ENCODE results near the gene SLC1A4. TPM values are rescaled to one million over a fixed set of nuclear protein-coding genes. Genes with fewer than 3 reads are reported as not detected.

Gene SLC1A4
- total and polyA plus RNA-seq, 12 donors, result 13.0 to 196 (median 60.0) TPM

- no peaks in the 10 kb centered on the region for H3K4me1 ChIP-seq (replicated peaks in 1 of 2)
- H3K36me3 ChIP-seq (replicated peaks in 1 of 2), result no peaks in the 10 kb centered on the region
- no peaks in the 10 kb centered on the region for H3K27me3 ChIP-seq
- H3K4me3 ChIP-seq, result no peak overlapping the region
- WGBS, 4 donors, result 86 to 100% (median 94%) methylated on average over 1 of the region's 1 CpG
- H3K9me3 ChIP-seq (replicated peaks in 1 of 3), result peaks cover 0 to 3% (median 0%) of the 10 kb centered on the region in 3 donors
- intact Hi-C loops (cut with DNase I), result no loop called here
- TF ChIP-seq, protein P1, sequence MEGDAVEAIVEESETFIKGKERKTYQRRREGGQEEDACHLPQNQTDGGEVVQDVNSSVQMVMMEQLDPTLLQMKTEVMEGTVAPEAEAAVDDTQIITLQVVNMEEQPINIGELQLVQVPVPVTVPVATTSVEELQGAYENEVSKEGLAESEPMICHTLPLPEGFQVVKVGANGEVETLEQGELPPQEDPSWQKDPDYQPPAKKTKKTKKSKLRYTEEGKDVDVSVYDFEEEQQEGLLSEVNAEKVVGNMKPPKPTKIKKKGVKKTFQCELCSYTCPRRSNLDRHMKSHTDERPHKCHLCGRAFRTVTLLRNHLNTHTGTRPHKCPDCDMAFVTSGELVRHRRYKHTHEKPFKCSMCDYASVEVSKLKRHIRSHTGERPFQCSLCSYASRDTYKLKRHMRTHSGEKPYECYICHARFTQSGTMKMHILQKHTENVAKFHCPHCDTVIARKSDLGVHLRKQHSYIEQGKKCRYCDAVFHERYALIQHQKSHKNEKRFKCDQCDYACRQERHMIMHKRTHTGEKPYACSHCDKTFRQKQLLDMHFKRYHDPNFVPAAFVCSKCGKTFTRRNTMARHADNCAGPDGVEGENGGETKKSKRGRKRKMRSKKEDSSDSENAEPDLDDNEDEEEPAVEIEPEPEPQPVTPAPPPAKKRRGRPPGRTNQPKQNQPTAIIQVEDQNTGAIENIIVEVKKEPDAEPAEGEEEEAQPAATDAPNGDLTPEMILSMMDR (IDR thresholded peaks at IDR 0.05), result no peak
- no peak for TF ChIP-seq POLR2A (IDR thresholded peaks at IDR 0.05)
- DNase-seq, result no peak
- H3K27ac ChIP-seq, result no peak overlapping the region
Measured at GRCh38 chr2:65049010-65049639, 59.9 kb downstream of the SLC1A4 start.

DNA sequence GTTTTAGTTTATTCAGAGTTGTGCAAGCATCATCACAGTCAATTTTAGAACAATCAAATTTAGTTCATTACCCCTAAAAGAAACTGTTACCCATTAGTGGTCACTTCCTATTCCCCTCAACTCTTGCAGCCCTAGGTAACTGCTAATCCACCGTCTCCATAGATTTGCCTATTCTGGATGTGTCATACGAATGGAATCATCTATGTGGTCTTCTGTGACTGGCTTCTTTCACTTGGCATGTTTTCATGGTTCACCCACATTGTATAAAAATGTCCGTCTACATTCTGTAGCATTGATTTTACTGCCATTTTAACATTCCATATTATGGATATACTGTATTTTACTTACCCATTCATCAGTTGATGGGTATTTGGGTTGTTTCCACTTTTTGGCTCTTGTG, 61.7 kb downstream of the SLC1A4 start:
- TF ChIP-seq, protein P1 (IDR thresholded peaks at IDR 0.05), result no peak
- TF ChIP-seq POLR2A (IDR thresholded peaks at IDR 0.05), result no peak
- intact Hi-C loops (cut with DNase I), result no loop called here
- no peaks in the 10 kb centered on the region for H3K27me3 ChIP-seq
- WGBS, 4 donors, result 83 to 95% (median 94%) methylated on average over 3 of the region's 3 CpGs
- no peak overlapping the region for H3K4me3 ChIP-seq
- H3K36me3 ChIP-seq (replicated peaks in 1 of 2), result no peaks in the 10 kb centered on the region
- DNase-seq, result no peak
- no peak overlapping the region for H3K27ac ChIP-seq
- peaks cover 0 to 6% of the 10 kb centered on the region in 2 donors for H3K4me1 ChIP-seq (replicated peaks in 1 of 2)
- no peaks in the 10 kb centered on the region for H3K9me3 ChIP-seq (replicated peaks in 1 of 3)

GRCh38 chr2:65053199-65053598, 64.0 kb downstream of the SLC1A4 start:
- no peaks in the 10 kb centered on the region for H3K36me3 ChIP-seq (replicated peaks in 1 of 2)
- no peak overlapping the region for H3K27ac ChIP-seq
- H3K4me3 ChIP-seq, result no peak overlapping the region
- 35 to 67% (median 47%) methylated on average over 1 of the region's 1 CpG for WGBS, 4 donors
- TF ChIP-seq, protein P1 (IDR thresholded peaks at IDR 0.05), result no peak
- TF ChIP-seq POLR2A (IDR thresholded peaks at IDR 0.05), result no peak
- no peaks in the 10 kb centered on the region for H3K9me3 ChIP-seq (replicated peaks in 1 of 3)
- intact Hi-C loops (cut with DNase I), result no loop called here
- DNase-seq, result no peak
- H3K27me3 ChIP-seq, result no peaks in the 10 kb centered on the region
- H3K4me1 ChIP-seq (replicated peaks in 1 of 2), result peaks cover 8 to 17% of the 10 kb centered on the region in 2 donors

DNA sequence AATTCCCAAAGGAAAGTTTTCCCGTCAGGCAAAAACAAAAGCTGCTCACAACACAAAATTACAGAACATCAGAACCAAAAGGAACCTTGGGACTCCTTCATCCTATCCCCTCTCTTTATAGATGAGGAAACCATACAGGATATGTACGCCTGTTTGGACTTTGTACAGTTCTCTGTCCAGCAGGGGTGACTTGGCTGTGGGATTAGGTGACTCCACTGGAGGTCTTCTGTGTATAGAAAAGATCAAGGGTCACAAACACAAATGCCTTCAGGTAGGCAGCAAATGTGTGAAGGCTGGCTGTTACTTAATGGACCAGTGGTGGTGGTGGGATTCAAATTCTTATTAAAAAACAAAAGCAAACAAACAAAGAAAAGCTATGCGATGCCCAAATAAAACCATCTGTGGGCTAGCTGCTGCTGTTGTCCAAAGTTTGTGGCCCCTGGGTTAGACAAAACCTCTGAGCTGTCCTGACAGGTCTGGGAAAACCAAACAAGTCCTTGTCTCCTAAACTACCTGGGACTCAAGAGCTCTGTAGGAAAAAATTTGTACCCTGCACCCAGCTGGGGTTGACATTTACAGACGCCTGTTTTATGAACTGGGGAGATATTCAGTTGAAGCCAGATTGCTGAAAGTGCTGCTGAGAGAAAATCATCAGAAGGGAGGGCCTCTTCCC, 65.7 kb downstream of the SLC1A4 start:
- intact Hi-C loops (cut with DNase I), result no loop called here
- no peaks in the 10 kb centered on the region for H3K27me3 ChIP-seq
- TF ChIP-seq, protein P1 (IDR thresholded peaks at IDR 0.05), result no peak
- TF ChIP-seq POLR2A (IDR thresholded peaks at IDR 0.05), result no peak
- H3K4me3 ChIP-seq, result no peak overlapping the region
- H3K4me1 ChIP-seq (replicated peaks in 1 of 2), result peaks cover 8 to 31% of the 10 kb centered on the region in 2 donors
- no peaks in the 10 kb centered on the region for H3K36me3 ChIP-seq (replicated peaks in 1 of 2)
- H3K27ac ChIP-seq, result no peak overlapping the region
- no peak for DNase-seq
- H3K9me3 ChIP-seq (replicated peaks in 1 of 3), result no peaks in the 10 kb centered on the region
- WGBS, 4 donors, result 66 to 78% (median 72%) methylated on average over 4 of the region's 4 CpGs

Data from adrenal gland (tissue), 12 donors.